Neural cell (in vitro differentiated cells): ENCODE data around the gene FTCD. TPM values are rescaled to one million over a fixed set of nuclear protein-coding genes. Genes with fewer than 3 reads are reported as not detected.

ENCODE experiments used
- H2AFZ ChIP-seq: fragments of 200-600, 300-800 bp; sonication (generic), shearing (Covaris generic); 2 replicates; pipeline ENCODE4 v1.6.0; 2014; ENCODE audit warnings: low read depth, mild to moderate bottlenecking, antibody characterized with exemption, low read length, moderate library complexity
- H3F3A ChIP-seq: fragments of 200-600 bp; shearing (Covaris generic); 2 replicates; pipeline ENCODE4 v1.6.1; 2016; ENCODE audit warnings: mild to moderate bottlenecking, moderate library complexity, mixed read lengths, antibody characterized with exemption, low read length; ENCODE audit not compliant: insufficient read depth, poor library complexity, severe bottlenecking
- H3K27ac ChIP-seq: fragments of 200-600, 300-800 bp; sonication (generic), shearing (Covaris generic); 2 replicates; pipeline ENCODE4 v1.5.1; 2014; ENCODE audit warnings: mild to moderate bottlenecking, low read length, moderate library complexity
- H3K27me3 ChIP-seq: fragments of 300-800, 200-600 bp; sonication (generic), shearing (Covaris generic); 2 replicates; pipeline ENCODE4 v1.6.0; 2014; ENCODE audit warnings: mild to moderate bottlenecking, low read depth, low read length, moderate library complexity; ENCODE audit not compliant: insufficient read depth
- H3K36me3 ChIP-seq: fragments of 300-800, 200-600 bp; sonication (generic), shearing (Covaris generic); 2 replicates; pipeline ENCODE4 v1.5.1; 2014; ENCODE audit warnings: mild to moderate bottlenecking, antibody characterized with exemption, low read length, moderate library complexity; ENCODE audit not compliant: insufficient read depth
- H3K4me2 ChIP-seq: fragments of 300-800, 200-600 bp; sonication (generic), shearing (Covaris generic); 2 replicates; pipeline ENCODE4 v1.6.0; 2014; ENCODE audit warnings: mild to moderate bottlenecking, low read length
- H3K4me3 ChIP-seq: fragments of 300-800, 200-600 bp; sonication (generic), shearing (Covaris generic); 2 replicates; pipeline ENCODE4 v1.5.1; 2014; ENCODE audit warnings: mild to moderate bottlenecking, low read length, moderate library complexity
- H3K79me2 ChIP-seq: fragments of 200-600 bp; shearing (Covaris generic); replicated peaks from 2 replicates; pipeline ENCODE4 v1.6.0; 2014; ENCODE audit warnings: mild to moderate bottlenecking, low read length, moderate library complexity; ENCODE audit not compliant: insufficient read depth
- H3K9ac ChIP-seq: fragments of 300-800, 200-600 bp; sonication (generic), shearing (Covaris generic); 2 replicates; pipeline ENCODE4 v1.6.1; 2016; ENCODE audit warnings: mild to moderate bottlenecking, low read length, mixed read lengths
- H3K9me2 ChIP-seq: fragments of 200-600 bp; shearing (Covaris generic); 2 replicates; pipeline ENCODE4 v1.6.1; 2016; ENCODE audit warnings: mild to moderate bottlenecking, low read length, mixed read lengths; ENCODE audit not compliant: insufficient read depth
- H3K9me3 ChIP-seq: fragments of 200-600, 300-800 bp; sonication (generic), shearing (Covaris generic); 2 replicates; pipeline ENCODE4 v1.6.1; 2016; ENCODE audit warnings: mild to moderate bottlenecking, mixed run types, low read length, moderate library complexity, mixed read lengths
- H4K20me1 ChIP-seq: fragments of 200-600 bp; shearing (Covaris generic); 2 replicates; pipeline ENCODE4 v1.6.1; 2016; ENCODE audit warnings: mild to moderate bottlenecking, mixed run types; ENCODE audit not compliant: insufficient read depth
- CTCF ChIP-seq: fragments of 450-650 bp; IDR thresholded peaks from 2 replicates; pipeline ENCODE4 v1.5.1; 2014; ENCODE audit warnings: antibody characterized with exemption, mild to moderate bottlenecking, moderate library complexity; ENCODE audit not compliant: poor library complexity, severe bottlenecking
- EP300 ChIP-seq: fragments of 450-650 bp; conservative IDR thresholded peaks from 2 replicates; pipeline ENCODE4 v1.6.1; 2014; ENCODE audit warnings: antibody characterized with exemption, mild to moderate bottlenecking, moderate library complexity; ENCODE audit not compliant: poor library complexity, severe bottlenecking
- EZH2 ChIP-seq: fragments of 200-600, 300-800 bp; shearing (Covaris generic), sonication (generic); IDR thresholded peaks from 2 replicates; pipeline ENCODE4 v1.6.1; 2014; ENCODE audit warnings: antibody characterized with exemption, low read length, borderline replicate concordance, mild to moderate bottlenecking; ENCODE audit not compliant: insufficient read depth, poor library complexity, severe bottlenecking
- MXI1 ChIP-seq: fragments of 450-650 bp; conservative IDR thresholded peaks from 2 replicates; pipeline ENCODE4 v1.6.1; 2014; ENCODE audit warnings: antibody characterized with exemption, mild to moderate bottlenecking; ENCODE audit not compliant: poor library complexity, severe bottlenecking
- POLR2AphosphoS5 ChIP-seq: IDR thresholded peaks from 2 replicates; pipeline ENCODE4 v1.6.1; 2012
- RAD21 ChIP-seq: fragments of 450-650 bp; conservative IDR thresholded peaks from 2 replicates; pipeline ENCODE4 v1.6.1; 2014; ENCODE audit warnings: antibody characterized with exemption, mild to moderate bottlenecking, moderate library complexity
- SMC3 ChIP-seq: fragments of 450-650 bp; conservative IDR thresholded peaks from 2 replicates; pipeline ENCODE4 v1.6.1; 2014; ENCODE audit warnings: antibody characterized with exemption, mild to moderate bottlenecking, moderate library complexity; ENCODE audit not compliant: poor library complexity
- TAF1 ChIP-seq: IDR thresholded peaks from 2 replicates; pipeline ENCODE4 v1.6.1; 2012; ENCODE audit warnings: low read depth
- polyA plus RNA-seq: library from polyadenylated mRNA; depleted of rRNA; stranded (reverse); fragments of >200 nt; gene quantifications from 2 replicates; pipeline ENCODE4 v1.2.3, GENCODE V29; 2014
- TF ChIP-seq, protein P1 (sequence below): IDR thresholded peaks from 2 replicates; pipeline ENCODE4 v1.6.1; 2012; ENCODE audit warnings: borderline replicate concordance

Gene FTCD
- polyA plus RNA-seq, 1 donor from 2014 or later, result 2.0 TPM

DNA sequence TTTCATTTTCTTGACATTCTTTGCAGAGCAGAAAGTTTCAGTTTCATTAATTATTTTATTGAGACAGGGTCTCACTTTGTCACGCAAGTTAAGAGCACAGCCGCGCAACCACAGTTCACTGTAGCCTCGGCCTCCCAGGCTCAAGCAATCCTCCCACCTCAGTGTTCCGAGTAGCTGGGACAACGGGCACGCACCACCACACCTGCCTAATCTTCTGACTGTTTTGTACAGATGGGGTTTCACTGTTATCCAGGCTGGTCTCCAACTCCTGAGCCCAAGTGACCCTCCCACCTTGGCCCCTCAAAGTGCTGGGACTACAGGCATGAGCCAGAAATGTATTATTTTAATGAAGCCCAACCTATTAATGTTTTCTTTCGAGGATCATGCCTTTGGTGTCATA is 31.9 kb upstream of the FTCD start:
- H3K4me2 ChIP-seq, result no peak overlapping the region
- H3K27ac ChIP-seq, result no peak overlapping the region
- no peaks in the 10 kb centered on the region for H3K36me3 ChIP-seq
- H4K20me1 ChIP-seq, result no peaks in the 10 kb centered on the region
- H3F3A ChIP-seq, result no peaks in the 10 kb centered on the region
- no peaks in the 10 kb centered on the region for H3K9me3 ChIP-seq
- no peak for TF ChIP-seq RAD21
- no peak for TF ChIP-seq MXI1
- no peak for TF ChIP-seq EP300
- TF ChIP-seq EZH2, result no peak
- no peak for TF ChIP-seq SMC3
- TF ChIP-seq CTCF, result no peak
- TF ChIP-seq POLR2AphosphoS5, result no peak
- TF ChIP-seq, protein P1, sequence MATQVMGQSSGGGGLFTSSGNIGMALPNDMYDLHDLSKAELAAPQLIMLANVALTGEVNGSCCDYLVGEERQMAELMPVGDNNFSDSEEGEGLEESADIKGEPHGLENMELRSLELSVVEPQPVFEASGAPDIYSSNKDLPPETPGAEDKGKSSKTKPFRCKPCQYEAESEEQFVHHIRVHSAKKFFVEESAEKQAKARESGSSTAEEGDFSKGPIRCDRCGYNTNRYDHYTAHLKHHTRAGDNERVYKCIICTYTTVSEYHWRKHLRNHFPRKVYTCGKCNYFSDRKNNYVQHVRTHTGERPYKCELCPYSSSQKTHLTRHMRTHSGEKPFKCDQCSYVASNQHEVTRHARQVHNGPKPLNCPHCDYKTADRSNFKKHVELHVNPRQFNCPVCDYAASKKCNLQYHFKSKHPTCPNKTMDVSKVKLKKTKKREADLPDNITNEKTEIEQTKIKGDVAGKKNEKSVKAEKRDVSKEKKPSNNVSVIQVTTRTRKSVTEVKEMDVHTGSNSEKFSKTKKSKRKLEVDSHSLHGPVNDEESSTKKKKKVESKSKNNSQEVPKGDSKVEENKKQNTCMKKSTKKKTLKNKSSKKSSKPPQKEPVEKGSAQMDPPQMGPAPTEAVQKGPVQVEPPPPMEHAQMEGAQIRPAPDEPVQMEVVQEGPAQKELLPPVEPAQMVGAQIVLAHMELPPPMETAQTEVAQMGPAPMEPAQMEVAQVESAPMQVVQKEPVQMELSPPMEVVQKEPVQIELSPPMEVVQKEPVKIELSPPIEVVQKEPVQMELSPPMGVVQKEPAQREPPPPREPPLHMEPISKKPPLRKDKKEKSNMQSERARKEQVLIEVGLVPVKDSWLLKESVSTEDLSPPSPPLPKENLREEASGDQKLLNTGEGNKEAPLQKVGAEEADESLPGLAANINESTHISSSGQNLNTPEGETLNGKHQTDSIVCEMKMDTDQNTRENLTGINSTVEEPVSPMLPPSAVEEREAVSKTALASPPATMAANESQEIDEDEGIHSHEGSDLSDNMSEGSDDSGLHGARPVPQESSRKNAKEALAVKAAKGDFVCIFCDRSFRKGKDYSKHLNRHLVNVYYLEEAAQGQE, result no peak
- TF ChIP-seq TAF1, result no peak
- no peak overlapping the region for H3K9ac ChIP-seq
- no peak overlapping the region for H3K4me3 ChIP-seq
- no peak overlapping the region for H2AFZ ChIP-seq
- no peaks in the 10 kb centered on the region for H3K79me2 ChIP-seq
- no peaks in the 10 kb centered on the region for H3K9me2 ChIP-seq
- H3K27me3 ChIP-seq, result no peaks in the 10 kb centered on the region

- peak overlapping the region; percentile 99 for H3K27ac ChIP-seq
- H3F3A ChIP-seq, result no peaks in the 10 kb centered on the region
- H2AFZ ChIP-seq, result peak overlapping the region; percentile 76
- H3K9me3 ChIP-seq, result no peaks in the 10 kb centered on the region
- H3K9me2 ChIP-seq, result no peaks in the 10 kb centered on the region
- H3K36me3 ChIP-seq, result no peaks in the 10 kb centered on the region
- H4K20me1 ChIP-seq, result no peaks in the 10 kb centered on the region
- peak overlapping the region; percentile 91 for H3K4me2 ChIP-seq
- H3K4me3 ChIP-seq, result peak overlapping the region; percentile 83
- H3K79me2 ChIP-seq, result no peaks in the 10 kb centered on the region
- TF ChIP-seq CTCF (no peak), MXI1 (no peak), SMC3 (no peak), RAD21 (no peak), TAF1 (no peak), POLR2AphosphoS5 (no peak), EZH2 (no peak), EP300 (no peak)
- TF ChIP-seq, protein P1, result no peak
- H3K9ac ChIP-seq, result peak overlapping the region; percentile 94
- no peaks in the 10 kb centered on the region for H3K27me3 ChIP-seq
Measured at GRCh38 chr21:46185716-46186115, 30.3 kb upstream of the FTCD start.
